Epithelial cell of esophagus (primary cell): ENCODE results near the gene IFIT3.
"Not testable (repeated sequence)": the region's sequence is repeated elsewhere in the genome, so short reads cannot be mapped to it uniquely, and the experiment has no call there.

Experiments used
- DNase-seq: peaks from one replicate; pipeline ENCODE4 v3.0.0; 2010; ENCODE audit warnings: low read depth
- H3K4me3 ChIP-seq: 2 replicates; pipeline ENCODE4 v1.5.1; 2011; ENCODE audit warnings: mild to moderate bottlenecking, low read length, control low read depth
- CTCF ChIP-seq: IDR thresholded peaks from 2 replicates; pipeline ENCODE4 v1.5.1; 2011; ENCODE audit warnings: low read depth, mild to moderate bottlenecking, low read length, control low read depth, inconsistent platforms; ENCODE audit not compliant: insufficient read depth; ENCODE audit errors: missing control alignments

Gene IFIT3

GRCh38 chr10:89329151-89329550, 1.4 kb downstream of the IFIT3 start:
- no peak for TF ChIP-seq CTCF
- no peak overlapping the region for H3K4me3 ChIP-seq
- DNase-seq = no peak

GRCh38 chr10:89330014-89330413, 2.2 kb downstream of the IFIT3 start:
- not testable (repeated sequence) for DNase-seq, H3K4me3 ChIP-seq

GRCh38 chr10:89330537-89331212, 2.9 kb downstream of the IFIT3 start:
- no peak for TF ChIP-seq CTCF
- no peak for DNase-seq
- H3K4me3 ChIP-seq = no peak overlapping the region

GRCh38 chr10:89331487-89332122, 3.8 kb downstream of the IFIT3 start:
- not testable (repeated sequence) for DNase-seq, H3K4me3 ChIP-seq

- no peak for TF ChIP-seq CTCF
- H3K4me3 ChIP-seq = no peak overlapping the region
- DNase-seq = peak; percentile 28
Measured at GRCh38 chr10:89332123-89332633, 4.4 kb downstream of the IFIT3 start.

- no peak for DNase-seq
Measured at GRCh38 chr10:89335226-89335625, 7.4 kb downstream of the IFIT3 start.

GRCh38 chr10:89336241-89336640, 8.4 kb downstream of the IFIT3 start:
- TF ChIP-seq CTCF = no peak
- H3K4me3 ChIP-seq = no peak overlapping the region
- no peak for DNase-seq

More at GRCh38 chr10:89335226-89335625, 7.4 kb downstream of the IFIT3 start:
- TF ChIP-seq CTCF = no peak
- H3K4me3 ChIP-seq = no peak overlapping the region

- no peak for TF ChIP-seq CTCF
- H3K4me3 ChIP-seq = no peak overlapping the region
- peak; percentile 94 for DNase-seq
Measured at GRCh38 chr10:89337484-89337883, 9.7 kb downstream of the IFIT3 start.
